ENCODE measurements around the gene SCMH1. TPM values are rescaled to one million over a fixed set of nuclear protein-coding genes. Genes with fewer than 3 reads are reported as not detected.

SCMH1 gene
- total and polyA plus RNA-seq, 9 donors, result 26.9 to 41.7 (median 32.7) TPM

GRCh38 chr1:41025979-41026819 is 215.9 kb downstream of the SCMH1 start:
- H3K4me1 ChIP-seq (ENCODE audit: control insufficient read depth, insufficient read depth, low read length), result peaks cover 9% of the 10 kb centered on the region
- H3K27ac ChIP-seq (ENCODE audit: low read length), result no peak overlapping the region
- peaks cover 52% of the 10 kb centered on the region for H3K36me3 ChIP-seq (ENCODE audit: control insufficient read depth, insufficient read depth, low read length)
- H3K27me3 ChIP-seq (ENCODE audit: control insufficient read depth, insufficient read depth, low read length), result no peaks in the 10 kb centered on the region
- 86% methylated on average over 2 of the region's 4 CpGs for WGBS (ENCODE audit: insufficient coverage)
- no peak for DNase-seq
- no peaks in the 10 kb centered on the region for H3K9me3 ChIP-seq (replicated peaks; ENCODE audit: control insufficient read depth, low read depth, low read length)
- H3K4me3 ChIP-seq (ENCODE audit: low read length), result no peak overlapping the region

- Histone ChIP-seq H3K4me3 (ENCODE audit: low read length) (no peak overlapping the region), H3K4me1 (ENCODE audit: control insufficient read depth, insufficient read depth, low read length) (peaks cover 11% of the 10 kb centered on the region), H3K27ac (ENCODE audit: low read length) (no peak overlapping the region), H3K27me3 (ENCODE audit: control insufficient read depth, insufficient read depth, low read length) (no peaks in the 10 kb centered on the region), H3K36me3 (ENCODE audit: control insufficient read depth, insufficient read depth, low read length) (peaks cover 54% of the 10 kb centered on the region), H3K9me3 (replicated peaks; ENCODE audit: control insufficient read depth, low read depth, low read length) (no peaks in the 10 kb centered on the region)
- DNase-seq, result no peak
- 67% methylated on average over 1 of the region's 2 CpGs for WGBS (ENCODE audit: insufficient coverage)
Observed at GRCh38 chr1:41024953-41025352, 217.2 kb downstream of the SCMH1 start.

GRCh38 chr1:41023279-41023990 is 218.7 kb downstream of the SCMH1 start:
- Histone ChIP-seq H3K27ac (ENCODE audit: low read length) (no peak overlapping the region), H3K27me3 (ENCODE audit: control insufficient read depth, insufficient read depth, low read length) (no peaks in the 10 kb centered on the region), H3K36me3 (ENCODE audit: control insufficient read depth, insufficient read depth, low read length) (peaks cover 54% of the 10 kb centered on the region), H3K4me3 (ENCODE audit: low read length) (no peak overlapping the region), H3K4me1 (ENCODE audit: control insufficient read depth, insufficient read depth, low read length) (peaks cover 11% of the 10 kb centered on the region), H3K9me3 (replicated peaks; ENCODE audit: control insufficient read depth, low read depth, low read length) (no peaks in the 10 kb centered on the region)
- no peak for DNase-seq
- 81% methylated on average over 5 of the region's 5 CpGs for WGBS (ENCODE audit: insufficient coverage)

GRCh38 chr1:41022424-41022823 is 219.7 kb downstream of the SCMH1 start:
- no peaks in the 10 kb centered on the region for H3K9me3 ChIP-seq (replicated peaks; ENCODE audit: control insufficient read depth, low read depth, low read length)
- WGBS (ENCODE audit: insufficient coverage), result 87% methylated on average over 5 of the region's 10 CpGs
- DNase-seq, result no peak
- no peak overlapping the region for H3K27ac ChIP-seq (ENCODE audit: low read length)
- no peaks in the 10 kb centered on the region for H3K27me3 ChIP-seq (ENCODE audit: control insufficient read depth, insufficient read depth, low read length)
- H3K4me3 ChIP-seq (ENCODE audit: low read length), result no peak overlapping the region
- peaks cover 11% of the 10 kb centered on the region for H3K4me1 ChIP-seq (ENCODE audit: control insufficient read depth, insufficient read depth, low read length)
- peaks cover 54% of the 10 kb centered on the region for H3K36me3 ChIP-seq (ENCODE audit: control insufficient read depth, insufficient read depth, low read length)

- Histone ChIP-seq H3K36me3 (ENCODE audit: control insufficient read depth, insufficient read depth, low read length) (peaks cover 57% of the 10 kb centered on the region), H3K4me1 (ENCODE audit: control insufficient read depth, insufficient read depth, low read length) (peaks cover 11% of the 10 kb centered on the region), H3K9me3 (replicated peaks; ENCODE audit: control insufficient read depth, low read depth, low read length) (no peaks in the 10 kb centered on the region), H3K4me3 (ENCODE audit: low read length) (no peak within 1 kb of the TSS), H3K27ac (ENCODE audit: low read length) (peak within 1 kb of the TSS; percentile 20), H3K27me3 (ENCODE audit: control insufficient read depth, insufficient read depth, low read length) (no peaks in the 10 kb centered on the region)
- WGBS (ENCODE audit: insufficient coverage), result 42% methylated on average over 10 of the region's 12 CpGs
- DNase-seq, result no peak
Observed at GRCh38 chr1:41021526-41022308, 220.4 kb downstream of the SCMH1 start, which contains the start of gene SLFNL1. TSS of gene SLFNL1 (minus strand) at chr1:41021725. CDS start at chr1:41020660, 1,065 bp downstream.

- 68% methylated on average over 2 of the region's 3 CpGs for WGBS (ENCODE audit: insufficient coverage)
- Histone ChIP-seq H3K27me3 (ENCODE audit: control insufficient read depth, insufficient read depth, low read length) (no peaks in the 10 kb centered on the region), H3K4me1 (ENCODE audit: control insufficient read depth, insufficient read depth, low read length) (peaks cover 19% of the 10 kb centered on the region), H3K36me3 (ENCODE audit: control insufficient read depth, insufficient read depth, low read length) (peaks cover 56% of the 10 kb centered on the region), H3K9me3 (replicated peaks; ENCODE audit: control insufficient read depth, low read depth, low read length) (no peaks in the 10 kb centered on the region), H3K27ac (ENCODE audit: low read length) (no peak overlapping the region), H3K4me3 (ENCODE audit: low read length) (no peak overlapping the region)
- no peak for DNase-seq
Observed at GRCh38 chr1:41020654-41021053, 221.5 kb downstream of the SCMH1 start.

- DNase-seq, result no peak
- Histone ChIP-seq H3K27ac (ENCODE audit: low read length) (no peak overlapping the region), H3K4me1 (ENCODE audit: control insufficient read depth, insufficient read depth, low read length) (peaks cover 24% of the 10 kb centered on the region), H3K4me3 (ENCODE audit: low read length) (no peak overlapping the region), H3K36me3 (ENCODE audit: control insufficient read depth, insufficient read depth, low read length) (peaks cover 52% of the 10 kb centered on the region), H3K27me3 (ENCODE audit: control insufficient read depth, insufficient read depth, low read length) (no peaks in the 10 kb centered on the region), H3K9me3 (replicated peaks; ENCODE audit: control insufficient read depth, low read depth, low read length) (no peaks in the 10 kb centered on the region)
- WGBS (ENCODE audit: insufficient coverage), result 88% methylated on average over 17 of the region's 17 CpGs
Observed at GRCh38 chr1:41020109-41020576, 222.0 kb downstream of the SCMH1 start.

GRCh38 chr1:41019353-41019745 is 222.8 kb downstream of the SCMH1 start:
- no peaks in the 10 kb centered on the region for H3K9me3 ChIP-seq (replicated peaks; ENCODE audit: control insufficient read depth, low read depth, low read length)
- peaks cover 32% of the 10 kb centered on the region for H3K4me1 ChIP-seq (ENCODE audit: control insufficient read depth, insufficient read depth, low read length)
- no peak overlapping the region for H3K27ac ChIP-seq (ENCODE audit: low read length)
- no peaks in the 10 kb centered on the region for H3K27me3 ChIP-seq (ENCODE audit: control insufficient read depth, insufficient read depth, low read length)
- H3K36me3 ChIP-seq (ENCODE audit: control insufficient read depth, insufficient read depth, low read length), result peaks cover 50% of the 10 kb centered on the region
- no peak overlapping the region for H3K4me3 ChIP-seq (ENCODE audit: low read length)
- WGBS (ENCODE audit: insufficient coverage), result 43% methylated on average over 2 of the region's 2 CpGs
- DNase-seq, result no peak

- Histone ChIP-seq H3K36me3 (ENCODE audit: control insufficient read depth, insufficient read depth, low read length) (peaks cover 50% of the 10 kb centered on the region), H3K27me3 (ENCODE audit: control insufficient read depth, insufficient read depth, low read length) (no peaks in the 10 kb centered on the region), H3K4me1 (ENCODE audit: control insufficient read depth, insufficient read depth, low read length) (peaks cover 44% of the 10 kb centered on the region), H3K4me3 (ENCODE audit: low read length) (no peak overlapping the region), H3K27ac (ENCODE audit: low read length) (no peak overlapping the region), H3K9me3 (replicated peaks; ENCODE audit: control insufficient read depth, low read depth, low read length) (no peaks in the 10 kb centered on the region)
- WGBS (ENCODE audit: insufficient coverage), result 67% methylated on average over 4 of the region's 8 CpGs
- no peak for DNase-seq
Observed at GRCh38 chr1:41018018-41018410, 224.1 kb downstream of the SCMH1 start.

Measured in muscle of leg (tissue), 11 donors.